Pancreas (tissue), 10 donors: ENCODE measurements around the gene HTR5A. TPM values are rescaled to one million over a fixed set of nuclear protein-coding genes. Genes with fewer than 3 reads are reported as not detected.

Experiments
- ATAC-seq, 4 donors: fragments of 200-7000 bp; cut with Tn5 transposase; one replicate each; pipeline versions ENCODE4 v1.8.0 to v1.9.1; 2020; ENCODE audit warnings: mild to moderate bottlenecking in 4 of 4, moderate library complexity in 4 of 4
- DNase-seq, 6 donors: peaks; one replicate each; pipeline ENCODE4 v3.0.0-alpha.2; 2020
- FAIRE-seq: peaks from 2 replicates; lab custom pipeline; 2012; peaks lifted over from hg19 to GRCh38; lab: Jason Lieb, UNC
- H3K27ac ChIP-seq, 4 donors: fragments of 200-600 bp; sonication (generic); 1 replicate in 3 of 4; 2 replicates in 1 of 4; pipeline versions ENCODE4 v1.5.0 to v1.8.0; 2020
- H3K27me3 ChIP-seq, 4 donors: fragments of 200-600 bp; one replicate each; pipeline ENCODE4 v1.8.0; 2021
- H3K36me3 ChIP-seq, 3 donors: fragments of 200-600 bp; sonication (generic) in 1 of 3; one replicate each; pipeline versions ENCODE4 v1.5.0 to v1.8.0; 2020 to 2021
- H3K4me1 ChIP-seq, 3 donors: fragments of 200-600 bp; one replicate each; pipeline ENCODE4 v1.8.0; 2021
- H3K4me3 ChIP-seq, 4 donors: fragments of 200-600 bp; sonication (generic) in 2 of 4; one replicate each; pipeline versions ENCODE4 v1.5.0 to v1.8.0; 2020 to 2021
- H3K9me3 ChIP-seq, 4 donors: fragments of 200-600 bp; one replicate each; pipeline ENCODE4 v1.8.0; 2021
- CTCF ChIP-seq, 4 donors: fragments of 200-600 bp; sonication (generic) in 3 of 4; IDR thresholded peaks; one replicate each; pipeline versions ENCODE4 v1.5.0 to v1.8.0; 2021; ENCODE audit warnings: antibody characterized with exemption in 4 of 4
- WGBS, 2 donors: extraction: QIAGEN DNeasy Blood & Tissue Kit; methylation state at CpG; one replicate each; pipeline ENCODE4 v1.1.7; 2013; 5-methylcytosine and 5-hydroxymethylcytosine counted together
- intact Hi-C, 3 donors: fragments of 100-400 bp; cut with DNase I; formaldehyde crosslinking; loops; one replicate each; pipeline versions ENCODE4 v1.11.1 to v1.14.2; 2022
- polyA plus RNA-seq, 2 donors: library from polyadenylated mRNA; stranded (reverse); fragments of 200-250 nt; gene quantifications; one replicate each; pipeline ENCODE4 v1.2.3, GENCODE V29; 2013
- total RNA-seq, 6 donors: library from RNA; stranded (reverse); fragmentation: NEBNext Ultra II Directional in 4 of 6; extraction: Animal tissue kit (Norgen Biotek cat#: 25700) in 4 of 6; gene quantifications; one replicate each; pipeline versions ENCODE4 v1.2.1 to v1.2.4, GENCODE V29; 2021 to 2023
- donor health status: healthy with polysubstance abuse.
- donor health status: DM: no; HTN: no; CAD: no; lungs with moderate emphysema.
- donor health status: DM: no; HTN: no; CAD: no.
- donor health status: control.
- donor health status: control.
- donor health status: Bipolar disorder and iron deficiency.
- donor health status: DM: yes; HTN: yes; CAD: no.
- donor health status: DM: no; HTN: no; CAD: no.
- donor health status: DM: no; HTN: no; CAD: no.
- donor health status: DM: yes; HTN: yes; CAD: no.

HTR5A gene
- total and polyA plus RNA-seq, 8 donors: not detected

- no peak for ATAC-seq
- H3K4me3 ChIP-seq: no peak overlapping the region
- DNase-seq: no peak
- no peaks in the 10 kb centered on the region for H3K36me3 ChIP-seq
- WGBS, 2 donors: 73 to 82% methylated on average over 14 of the region's 14 CpGs
- no peak for TF ChIP-seq CTCF (IDR thresholded peaks at IDR 0.05)
- intact Hi-C loops: no loop called here
- no peaks in the 10 kb centered on the region for H3K4me1 ChIP-seq
- H3K27ac ChIP-seq: no peak overlapping the region
- no peaks in the 10 kb centered on the region for H3K9me3 ChIP-seq
- no peak for FAIRE-seq
- H3K27me3 ChIP-seq: peaks cover 0 to 8% (median 0%) of the 10 kb centered on the region in 4 donors
Observed at GRCh38 chr7:155084021-155084420, 13.9 kb downstream of the HTR5A start.

GRCh38 chr7:155084969-155085368 is 14.8 kb downstream of the HTR5A start:
- no peak for DNase-seq
- intact Hi-C loops: no loop called here
- Histone ChIP-seq H3K36me3 (no peaks in the 10 kb centered on the region), H3K4me1 (no peaks in the 10 kb centered on the region), H3K9me3 (no peaks in the 10 kb centered on the region), H3K27me3 (peaks cover 0 to 8% (median 0%) of the 10 kb centered on the region in 4 donors), H3K4me3 (no peak overlapping the region), H3K27ac (no peak overlapping the region)
- ATAC-seq: no peak
- TF ChIP-seq CTCF (IDR thresholded peaks at IDR 0.05): no peak
- WGBS, 2 donors: 68 to 73% methylated on average over 5 of the region's 5 CpGs
- FAIRE-seq: no peak

- Histone ChIP-seq H3K4me3 (no peak overlapping the region), H3K36me3 (no peaks in the 10 kb centered on the region), H3K4me1 (no peaks in the 10 kb centered on the region), H3K27ac (no peak overlapping the region), H3K9me3 (no peaks in the 10 kb centered on the region), H3K27me3 (no peaks in the 10 kb centered on the region)
- 62 to 64% methylated on average over 4 of the region's 4 CpGs for WGBS, 2 donors
- intact Hi-C loops: no loop called here
- FAIRE-seq (no peak), DNase-seq (no peak), ATAC-seq (no peak)
- TF ChIP-seq CTCF (IDR thresholded peaks at IDR 0.05): no peak
Observed at GRCh38 chr7:155090684-155091083, 20.6 kb downstream of the HTR5A start.

- no peaks in the 10 kb centered on the region for H3K4me1 ChIP-seq
- ATAC-seq (no peak), FAIRE-seq (no peak), DNase-seq (no peak)
- no peak overlapping the region for H3K27ac ChIP-seq
- H3K9me3 ChIP-seq: no peaks in the 10 kb centered on the region
- H3K27me3 ChIP-seq: no peaks in the 10 kb centered on the region
- no peak overlapping the region for H3K4me3 ChIP-seq
- WGBS, 2 donors: 60 to 68% methylated on average over 2 of the region's 2 CpGs
- intact Hi-C loops: no loop called here
- no peak for TF ChIP-seq CTCF (IDR thresholded peaks at IDR 0.05)
- H3K36me3 ChIP-seq: no peaks in the 10 kb centered on the region
Observed at GRCh38 chr7:155093596-155093995, 23.5 kb downstream of the HTR5A start.

GRCh38 chr7:155094636-155095135 is 24.6 kb downstream of the HTR5A start:
- intact Hi-C loops: no loop called here
- H3K36me3 ChIP-seq: no peaks in the 10 kb centered on the region
- WGBS, 2 donors: 62 to 73% methylated on average over 6 of the region's 6 CpGs
- H3K9me3 ChIP-seq: no peaks in the 10 kb centered on the region
- H3K27ac ChIP-seq: no peak overlapping the region
- H3K4me3 ChIP-seq: no peak overlapping the region
- ATAC-seq (no peak), DNase-seq (no peak), FAIRE-seq (no peak)
- no peaks in the 10 kb centered on the region for H3K27me3 ChIP-seq
- no peaks in the 10 kb centered on the region for H3K4me1 ChIP-seq
- TF ChIP-seq CTCF (IDR thresholded peaks at IDR 0.05): no peak
